ENCODE results near the gene AURKB. TPM values are rescaled to one million over a fixed set of nuclear protein-coding genes. Genes with fewer than 3 reads are reported as not detected.

Gene AURKB
- total and polyA plus RNA-seq, 2 of the 13 experiments (the other 11 are each of a cell fraction or from before 2014, with no cell fraction given), result 29.5 to 75.3 TPM

GRCh38 chr17:8163978-8164814 is 46.2 kb downstream of the AURKB start (continued):
- TF ChIP-seq ZNF326 (CRISPR knock-in tag; IDR thresholded peaks at IDR 0.05; ENCODE audit: borderline replicate concordance), result no peak
- TF ChIP-seq XRCC5 (optimal IDR thresholded peaks at IDR 0.05; ENCODE audit: low read length), result no peak
- TF ChIP-seq PREB (CRISPR knock-in tag; IDR thresholded peaks at IDR 0.05), result no peak
- TF ChIP-seq RFX3 (CRISPR knock-in tag; IDR thresholded peaks at IDR 0.05), result no peak
- TF ChIP-seq ZNF546 (CRISPR knock-in tag; conservative IDR thresholded peaks at IDR 0.05), result no peak
- TF ChIP-seq ZNF280D (CRISPR knock-in tag; IDR thresholded peaks at IDR 0.05), result no peak
- TF ChIP-seq DR1 (CRISPR knock-in tag; IDR thresholded peaks at IDR 0.05), result no peak
- TF ChIP-seq CENPBD1 (CRISPR knock-in tag; IDR thresholded peaks at IDR 0.05; ENCODE audit: borderline replicate concordance, low read depth), result no peak
- TF ChIP-seq SRSF1 (optimal IDR thresholded peaks at IDR 0.05; ENCODE audit: low read depth, low read length), result no peak
- TF ChIP-seq ATRX (CRISPR knock-in tag; IDR thresholded peaks at IDR 0.05; ENCODE audit: borderline replicate concordance), result no peak
- no peak for TF ChIP-seq ZBTB37 (CRISPR knock-in tag; IDR thresholded peaks at IDR 0.05)
- TF ChIP-seq CCAR2 (optimal IDR thresholded peaks at IDR 0.05; ENCODE audit: low read depth, low read length), result no peak
- TF ChIP-seq ATF4 (CRISPR knock-in tag; IDR thresholded peaks at IDR 0.05), result no peak
- TF ChIP-seq STAG1 (CRISPR knock-in tag; IDR thresholded peaks at IDR 0.05), result no peak
- no peak; the same call in 1 of the 2 replicates for TF ChIP-seq ZFX (CRISPR knock-in tag; IDR thresholded peaks at IDR 0.05; ENCODE audit: low read depth)
- TF ChIP-seq TCF7 (IDR thresholded peaks at IDR 0.05; ENCODE audit: low read depth), result peak; percentile 8; the same call in 1 of the 2 replicates
- TF ChIP-seq RXRB (CRISPR knock-in tag; IDR thresholded peaks at IDR 0.05; ENCODE audit: borderline replicate concordance), result no peak
- no peak for TF ChIP-seq NR1H2 (CRISPR knock-in tag; IDR thresholded peaks at IDR 0.05; ENCODE audit: borderline replicate concordance, low read depth)
- no peak for TF ChIP-seq HNRNPK (IDR thresholded peaks at IDR 0.05; ENCODE audit: low read depth, low read length, poor library complexity, severe bottlenecking)
- no peak for TF ChIP-seq ZNF598 (CRISPR knock-in tag; IDR thresholded peaks at IDR 0.05; ENCODE audit: borderline replicate concordance)
- TF ChIP-seq KMT2A (CRISPR knock-in tag; IDR thresholded peaks at IDR 0.05), result no peak; the same call in 1 of the 2 replicates

All from HepG2 (cell line).